SK-N-SH (cell line): ENCODE results near the gene CHRND.

Experiments used
- MXI1 ChIP-seq: IDR thresholded peaks from 2 replicates; pipeline ENCODE4 v1.6.1; 2012; ENCODE audit warnings: mild to moderate bottlenecking, low read depth, low read length, improper control_type of control experiment
- NFIC ChIP-seq: IDR thresholded peaks from 2 replicates; pipeline ENCODE4 v1.4.0; 2012; ENCODE audit warnings: borderline replicate concordance
- REST ChIP-seq: IDR thresholded peaks from 2 replicates; pipeline ENCODE4 v1.6.1; 2012; ENCODE audit warnings: mild to moderate bottlenecking, low read depth, low read length, moderate library complexity
- TF ChIP-seq, protein P1 (sequence below): fragments of 200-600 bp; sonication (generic); IDR thresholded peaks from 2 replicates; pipeline ENCODE4 v1.6.1; 2017; ENCODE audit warnings: antibody characterized with exemption, mild to moderate bottlenecking, moderate library complexity

DNA sequence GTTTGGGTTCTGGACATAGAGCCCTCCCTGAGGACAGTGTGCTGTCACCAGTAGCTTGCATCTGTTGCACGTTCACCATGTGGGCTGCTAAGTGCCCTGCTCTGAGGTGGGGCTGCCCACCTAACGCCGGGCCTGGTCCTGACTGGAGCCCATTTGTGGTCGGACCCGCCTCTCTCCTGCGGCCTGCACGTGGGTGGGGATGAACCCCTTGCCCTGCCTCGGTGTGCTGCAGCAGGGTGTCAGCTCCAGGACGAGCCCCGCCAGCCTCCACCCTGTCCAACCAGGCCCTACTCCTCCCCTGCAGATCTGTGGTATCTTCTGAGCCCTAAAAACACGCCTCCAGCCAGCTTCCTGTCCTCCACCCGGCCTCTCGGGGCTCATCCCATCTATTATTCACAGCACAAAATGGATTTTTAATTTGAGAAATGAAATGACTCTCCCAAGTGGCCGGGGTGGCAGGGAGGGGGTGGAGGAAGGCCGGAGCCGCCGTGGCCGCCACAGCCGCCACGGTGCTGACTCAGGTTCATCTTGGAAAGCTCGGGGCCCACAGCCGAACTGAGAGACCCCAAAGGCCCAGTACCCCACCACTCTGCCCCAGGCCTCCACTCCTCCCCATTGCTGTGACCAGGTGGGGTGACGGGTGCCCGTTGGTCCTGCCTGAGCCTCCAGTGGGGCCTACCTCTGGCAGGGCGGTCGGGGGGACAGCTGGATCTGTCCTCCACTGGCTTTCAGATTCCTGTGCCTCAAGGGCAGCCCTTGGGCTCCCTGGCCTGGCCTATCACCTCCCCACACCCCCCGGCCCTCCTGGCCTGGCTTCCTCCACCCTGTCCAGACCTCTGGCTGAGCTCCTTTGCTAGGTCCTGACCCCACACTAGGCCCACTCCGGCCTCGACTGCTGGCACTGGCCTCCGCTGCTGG lies 35.5 kb upstream of the CHRND start:
- TF ChIP-seq NFIC (no peak), REST (no peak), MXI1 (no peak)
- TF ChIP-seq, protein P1, sequence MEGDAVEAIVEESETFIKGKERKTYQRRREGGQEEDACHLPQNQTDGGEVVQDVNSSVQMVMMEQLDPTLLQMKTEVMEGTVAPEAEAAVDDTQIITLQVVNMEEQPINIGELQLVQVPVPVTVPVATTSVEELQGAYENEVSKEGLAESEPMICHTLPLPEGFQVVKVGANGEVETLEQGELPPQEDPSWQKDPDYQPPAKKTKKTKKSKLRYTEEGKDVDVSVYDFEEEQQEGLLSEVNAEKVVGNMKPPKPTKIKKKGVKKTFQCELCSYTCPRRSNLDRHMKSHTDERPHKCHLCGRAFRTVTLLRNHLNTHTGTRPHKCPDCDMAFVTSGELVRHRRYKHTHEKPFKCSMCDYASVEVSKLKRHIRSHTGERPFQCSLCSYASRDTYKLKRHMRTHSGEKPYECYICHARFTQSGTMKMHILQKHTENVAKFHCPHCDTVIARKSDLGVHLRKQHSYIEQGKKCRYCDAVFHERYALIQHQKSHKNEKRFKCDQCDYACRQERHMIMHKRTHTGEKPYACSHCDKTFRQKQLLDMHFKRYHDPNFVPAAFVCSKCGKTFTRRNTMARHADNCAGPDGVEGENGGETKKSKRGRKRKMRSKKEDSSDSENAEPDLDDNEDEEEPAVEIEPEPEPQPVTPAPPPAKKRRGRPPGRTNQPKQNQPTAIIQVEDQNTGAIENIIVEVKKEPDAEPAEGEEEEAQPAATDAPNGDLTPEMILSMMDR, result no peak
